SH-SY5Y (cell line): Measurements from ENCODE around the gene RNASET2.

ENCODE experiments used
- GATA2 ChIP-seq: IDR thresholded peaks from 2 replicates; pipeline ENCODE4 v1.6.1; 2011; ENCODE audit warnings: mild to moderate bottlenecking, low read depth, low read length
- GATA3 ChIP-seq: IDR thresholded peaks from 2 replicates; pipeline ENCODE4 v1.6.1; 2011; ENCODE audit warnings: low read depth, mild to moderate bottlenecking, low read length, moderate library complexity

DNA sequence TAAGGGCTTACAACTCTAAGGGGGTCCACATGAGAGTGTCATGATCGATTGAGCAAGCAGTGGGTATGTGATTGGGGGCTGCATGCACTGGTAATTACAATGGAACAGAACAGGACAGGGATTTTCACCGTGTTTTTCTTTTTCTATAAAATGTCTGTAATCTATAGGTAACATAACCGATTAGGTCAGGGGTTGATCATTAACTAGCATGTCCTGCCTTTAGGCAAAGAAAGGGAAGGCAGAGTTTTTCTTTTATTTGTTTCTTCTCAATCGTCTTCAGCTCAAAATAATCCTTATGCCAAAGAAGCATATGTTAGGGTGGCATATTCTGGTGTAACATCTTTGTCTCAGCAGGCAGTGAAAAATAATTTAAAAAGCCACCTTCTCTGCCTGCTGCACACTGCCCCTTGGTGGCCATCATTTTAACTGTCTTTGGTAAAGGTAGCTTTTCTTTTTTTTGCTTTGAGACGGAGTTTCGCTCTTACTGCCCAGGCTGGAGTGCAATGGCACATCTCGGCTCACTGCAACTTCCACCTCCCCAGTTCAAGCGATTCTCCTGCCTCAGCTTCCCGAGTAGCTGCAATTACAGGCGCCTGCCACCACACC lies 33.2 kb upstream of the RNASET2 start:
- TF ChIP-seq GATA2 (no peak), GATA3 (no peak)
